ENCODE data around the gene GPR26. TPM values are rescaled to one million over a fixed set of nuclear protein-coding genes. Genes with fewer than 3 reads are reported as not detected.

GPR26 gene
- total and polyA plus RNA-seq, 2 donors (not counting 1 experiment from before 2014, with no cell fraction given) = not detected

GRCh38 chr10:123721441-123722049 lies 55.4 kb downstream of the GPR26 start:
- H2AFZ ChIP-seq (ENCODE audit: insufficient read depth, low read depth, low read length, poor library complexity, severe bottlenecking) = no peak overlapping the region
- no peaks in the 10 kb centered on the region for H3K79me2 ChIP-seq (ENCODE audit: control insufficient read depth, insufficient read depth, low read length)

More at GRCh38 chr10:123721441-123722049, 55.4 kb downstream of the GPR26 start:
- intact Hi-C loops (cut with micrococcal nuclease) = no loop called here
- Histone ChIP-seq H3K27me3 (replicated peaks in 1 of 4; ENCODE audit: control extremely low read depth in 1 of 4, control insufficient read depth in 3 of 4, insufficient read depth in 4 of 4, low read length in 3 of 4) (peaks cover 0 to 2% (median 0%) of the 10 kb centered on the region in 4 experiments), H4K20me1 (ENCODE audit: control insufficient read depth, insufficient read depth, low read length, poor library complexity, severe bottlenecking) (no peaks in the 10 kb centered on the region), H3K36me3 (replicated peaks in 1 of 2; ENCODE audit: control extremely low read depth in 1 of 2, control insufficient read depth in 1 of 2, extremely low read depth in 1 of 2, insufficient read depth in 2 of 2, low read length in 1 of 2) (no peaks in the 10 kb centered on the region), H3K4me2 (replicated peaks; ENCODE audit: low read depth, low read length, poor library complexity, severe bottlenecking) (no peak overlapping the region), H3K4me3 (ENCODE audit: control extremely low read depth in 1 of 5, extremely low read depth in 1 of 5, insufficient read depth in 1 of 5, low read depth in 2 of 5, low read length in 4 of 5) (no peak overlapping the region), H3K9me3 (ENCODE audit: control extremely low read depth in 1 of 3, control insufficient read depth in 2 of 3, insufficient read depth in 1 of 3, low read length in 2 of 3) (peaks cover 0 to 20% (median 0%) of the 10 kb centered on the region in 3 donors), H3K9ac (ENCODE audit: low read length) (no peak overlapping the region), H3K27ac (ENCODE audit: low read length in 2 of 2) (no peak overlapping the region), H3K4me1 (ENCODE audit: control insufficient read depth in 2 of 2, insufficient read depth in 2 of 2, low read length in 2 of 2) (no peaks in the 10 kb centered on the region)
- TF ChIP-seq EZH2 (IDR thresholded peaks at IDR 0.05; ENCODE audit: borderline replicate concordance, insufficient read depth, low read depth, low read length, poor library complexity, severe bottlenecking) (no peak), CTCF (IDR thresholded peaks at IDR 0.05) (no peak)
- no peak for ATAC-seq (ENCODE audit: low read depth)
- Mint-ChIP-seq H3K27me3 (peaks cover 9% of the 10 kb centered on the region), H3K9me3 (ENCODE audit: insufficient read depth) (peaks cover 2% of the 10 kb centered on the region), H3K27ac (no peak overlapping the region), H3K4me3 (no peak overlapping the region), H3K4me1 (no peaks in the 10 kb centered on the region)
- POLR2A ChIA-PET = no interaction called here
- CTCF ChIA-PET = no interaction called here
- 84% methylated on average over 9 of the region's 9 CpGs for WGBS (ENCODE audit: insufficient coverage)
- no peak for DNase-seq

Measured in B cell (primary cell).